MM.1S (cell line): ENCODE data around the gene OR2A1.
"Not testable (repeated sequence)": the region's sequence is repeated elsewhere in the genome, so short reads cannot be mapped to it uniquely, and the experiment has no call there.

Source experiments
- DNase-seq: peaks from one replicate; pipeline ENCODE4 v3.0.0-alpha.2; 2015
- H2AFZ ChIP-seq: fragments of 300-600 bp; sonication (generic); 2 replicates; pipeline ENCODE4 v1.6.0; 2016; ENCODE audit warnings: antibody characterized with exemption, low read length
- H3F3A ChIP-seq: fragments of 300-600 bp; sonication (generic); 2 replicates; pipeline ENCODE4 v1.6.1; 2016; ENCODE audit warnings: mild to moderate bottlenecking, antibody characterized with exemption, low read length, moderate library complexity, mixed read lengths; ENCODE audit not compliant: insufficient read depth
- H3K27ac ChIP-seq: fragments of 300-600 bp; sonication (generic); 2 replicates; pipeline ENCODE4 v1.5.1; 2016; ENCODE audit warnings: mild to moderate bottlenecking, low read length
- H3K27me3 ChIP-seq: fragments of 300-600 bp; sonication (generic); replicated peaks from 2 replicates; pipeline ENCODE4 v1.6.0; 2016; ENCODE audit warnings: low read length; ENCODE audit not compliant: insufficient read depth
- H3K36me3 ChIP-seq: fragments of 300-600 bp; sonication (generic); replicated peaks from 2 replicates; pipeline ENCODE4 v1.6.1; 2016; ENCODE audit warnings: mild to moderate bottlenecking, low read length, mixed read lengths; ENCODE audit not compliant: insufficient read depth
- H3K4me1 ChIP-seq: fragments of 300-600 bp; sonication (generic); 2 replicates; pipeline ENCODE4 v1.6.1; 2016; ENCODE audit warnings: low read length, mixed read lengths
- H3K4me2 ChIP-seq: fragments of 300-600 bp; sonication (generic); 2 replicates; pipeline ENCODE4 v1.6.0; 2016; ENCODE audit warnings: low read depth, low read length
- H3K4me3 ChIP-seq: fragments of 300-600 bp; sonication (generic); 2 replicates; pipeline ENCODE4 v1.5.1; 2016; ENCODE audit warnings: low read length, mixed read lengths
- H3K79me2 ChIP-seq: fragments of 300-600 bp; sonication (generic); 2 replicates; pipeline ENCODE4 v1.6.1; 2016; ENCODE audit warnings: mixed run types, low read length, mixed read lengths
- H3K9ac ChIP-seq: fragments of 300-600 bp; sonication (generic); 2 replicates; pipeline ENCODE4 v1.6.1; 2016; ENCODE audit warnings: low read length, mixed read lengths
- H3K9me2 ChIP-seq: fragments of 300-600 bp; sonication (generic); replicated peaks from 2 replicates; pipeline ENCODE4 v1.6.1; 2016; ENCODE audit warnings: mild to moderate bottlenecking, low read length, mixed read lengths; ENCODE audit not compliant: insufficient read depth
- H3K9me3 ChIP-seq: fragments of 300-600 bp; sonication (generic); replicated peaks from 2 replicates; pipeline ENCODE4 v1.6.1; 2016; ENCODE audit warnings: mild to moderate bottlenecking, low read length, mixed read lengths; ENCODE audit not compliant: insufficient read depth
- H4K20me1 ChIP-seq: fragments of 300-600 bp; sonication (generic); 2 replicates; pipeline ENCODE4 v1.6.1; 2016; ENCODE audit warnings: mild to moderate bottlenecking, low read length, moderate library complexity, mixed read lengths; ENCODE audit not compliant: insufficient read depth

Gene OR2A1

DNA sequence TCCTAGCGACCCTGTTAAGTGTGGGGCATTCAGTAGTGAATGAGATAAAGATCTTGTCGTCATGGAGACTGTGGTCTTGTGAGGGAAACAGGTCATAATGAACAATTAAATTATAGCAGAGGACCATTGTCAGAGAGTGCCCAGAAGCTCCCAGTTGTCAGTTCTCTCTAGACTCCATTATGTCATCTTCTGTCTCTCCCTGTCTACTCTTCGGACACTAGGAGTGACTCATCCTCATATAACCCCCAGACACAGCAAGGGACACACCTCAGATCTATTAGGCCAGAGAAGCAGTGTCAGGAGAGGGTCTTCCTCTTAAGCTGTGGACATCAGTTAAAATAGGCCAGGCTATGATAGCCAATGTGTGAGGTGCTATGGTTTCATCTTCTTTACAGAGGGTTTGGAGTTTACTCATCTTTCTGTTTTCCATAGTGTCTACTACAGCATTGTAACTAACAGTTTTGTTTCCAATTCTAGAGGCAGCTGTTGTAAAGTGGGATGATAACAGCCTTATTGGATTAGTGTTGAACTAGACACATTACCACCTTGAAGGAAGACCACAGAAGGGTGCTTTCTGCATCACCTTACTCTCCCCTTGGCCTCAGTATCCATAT lies 24.9 kb upstream of the OR2A1 start:
- H3K27ac ChIP-seq, H3F3A ChIP-seq, DNase-seq, H3K4me3 ChIP-seq, H3K4me2 ChIP-seq, H3K27me3 ChIP-seq, H3K36me3 ChIP-seq, H3K79me2 ChIP-seq, H3K4me1 ChIP-seq, H3K9me3 ChIP-seq, H3K9ac ChIP-seq, H2AFZ ChIP-seq, H3K9me2 ChIP-seq, H4K20me1 ChIP-seq: not testable (repeated sequence)

DNA sequence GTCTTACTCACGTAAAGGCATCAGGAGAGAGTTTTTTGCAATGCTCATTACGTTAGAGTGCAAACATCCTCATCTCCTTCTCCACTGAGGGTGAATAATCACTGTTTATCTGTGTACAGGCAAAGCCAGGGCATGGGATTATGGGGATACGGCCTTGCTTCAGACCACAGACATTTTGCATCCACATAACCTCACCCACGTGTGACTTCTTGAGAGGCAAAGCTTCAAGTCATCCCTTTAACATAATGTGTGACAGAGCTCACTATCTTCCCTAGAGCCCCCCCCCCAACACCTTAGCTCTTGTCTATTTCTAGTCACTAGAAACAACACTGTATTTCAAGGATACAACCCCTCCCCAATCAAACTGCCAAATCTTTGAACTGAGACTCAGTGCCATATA lies 20.6 kb upstream of the OR2A1 start:
- H3K4me2 ChIP-seq, H3K4me3 ChIP-seq: not testable (repeated sequence)

DNA sequence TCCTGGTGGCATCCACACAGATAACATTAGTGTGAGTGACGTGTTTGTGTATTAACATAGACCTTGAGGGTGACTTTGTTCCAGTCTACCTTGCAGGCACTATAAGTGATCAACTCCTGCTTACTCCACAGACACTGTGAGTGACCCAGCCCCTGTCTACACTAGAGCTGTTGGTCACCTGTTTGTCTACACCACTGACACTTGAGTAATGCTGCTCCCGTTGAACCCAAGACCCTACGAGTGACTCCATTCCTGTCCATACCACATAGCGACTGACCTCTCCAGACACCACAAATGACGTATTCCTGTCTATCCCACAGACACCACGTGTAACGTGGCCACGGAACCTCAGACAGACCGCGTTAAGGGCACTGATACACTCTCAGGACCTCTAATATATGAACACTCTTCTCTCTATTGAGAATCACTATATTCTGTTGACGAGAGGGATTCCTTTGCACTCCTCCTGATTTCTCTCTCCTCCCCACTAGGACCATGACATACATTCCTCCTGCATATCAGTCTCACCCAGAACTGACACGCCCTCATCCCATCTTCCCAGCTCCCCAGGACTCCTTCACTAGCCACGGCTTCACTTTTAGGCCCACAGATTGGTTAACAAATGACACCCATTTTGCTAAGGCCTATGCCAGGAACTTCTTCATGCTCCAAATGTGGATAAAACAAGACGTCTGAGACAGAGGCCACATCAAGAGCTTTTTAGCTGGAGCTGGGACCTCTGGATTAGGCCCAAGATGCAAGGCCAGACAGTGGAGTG lies 19.6 kb upstream of the OR2A1 start:
- H3K9ac ChIP-seq, H3K36me3 ChIP-seq, H3K4me1 ChIP-seq, H3K4me2 ChIP-seq, DNase-seq, H3K79me2 ChIP-seq, H3K27me3 ChIP-seq, H2AFZ ChIP-seq, H4K20me1 ChIP-seq, H3K9me3 ChIP-seq, H3F3A ChIP-seq, H3K27ac ChIP-seq, H3K4me3 ChIP-seq, H3K9me2 ChIP-seq: not testable (repeated sequence)

More for the DNA sequence above, 20.6 kb upstream of the OR2A1 start:
- H3K9ac ChIP-seq, H3K27me3 ChIP-seq, H3F3A ChIP-seq, H2AFZ ChIP-seq, H3K27ac ChIP-seq, H3K9me3 ChIP-seq, H3K79me2 ChIP-seq, H3K36me3 ChIP-seq, H3K4me1 ChIP-seq, DNase-seq, H4K20me1 ChIP-seq, H3K9me2 ChIP-seq: not testable (repeated sequence)

DNA sequence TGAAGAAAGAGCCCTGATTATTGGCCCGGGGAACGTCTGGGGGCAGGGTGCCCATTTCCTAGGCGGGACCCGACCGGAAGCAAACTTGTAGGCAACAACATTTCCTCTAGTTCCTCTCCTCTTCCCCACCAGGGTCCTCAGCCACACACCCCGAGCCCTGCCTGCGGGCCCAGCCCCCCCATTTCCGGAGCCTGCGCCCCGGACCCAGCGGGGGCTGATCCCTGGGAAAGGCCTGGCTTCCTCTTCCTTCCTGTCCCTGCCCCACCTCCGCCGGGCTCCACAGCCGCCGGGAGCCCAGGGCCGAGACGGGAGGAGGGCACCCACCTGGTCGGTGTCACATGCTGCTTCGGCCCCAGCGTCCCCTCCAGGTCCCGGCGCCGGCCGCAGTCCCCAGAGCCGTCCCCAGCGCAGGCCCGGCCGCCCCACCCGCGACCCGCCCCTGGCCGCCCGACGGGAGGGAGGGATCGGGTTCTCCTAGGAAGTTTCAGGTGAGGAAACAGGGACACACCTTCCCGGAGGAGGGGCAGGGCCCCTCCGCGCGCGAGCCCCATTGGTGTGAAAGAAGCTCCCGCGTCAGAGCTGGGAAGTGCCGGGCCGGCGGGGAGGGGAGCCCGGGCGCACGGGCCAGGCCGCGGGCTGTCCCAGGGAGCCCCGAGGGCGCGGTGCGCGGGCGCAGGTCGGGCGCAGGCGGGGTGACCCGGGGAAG lies 18.3 kb upstream of the OR2A1 start:
- not testable (repeated sequence) for H3K4me3 ChIP-seq, H3K27me3 ChIP-seq, H3K9me2 ChIP-seq, H3F3A ChIP-seq, H2AFZ ChIP-seq, H3K9me3 ChIP-seq, H3K4me2 ChIP-seq, H3K36me3 ChIP-seq, H4K20me1 ChIP-seq, DNase-seq, H3K27ac ChIP-seq, H3K9ac ChIP-seq, H3K4me1 ChIP-seq, H3K79me2 ChIP-seq

DNA sequence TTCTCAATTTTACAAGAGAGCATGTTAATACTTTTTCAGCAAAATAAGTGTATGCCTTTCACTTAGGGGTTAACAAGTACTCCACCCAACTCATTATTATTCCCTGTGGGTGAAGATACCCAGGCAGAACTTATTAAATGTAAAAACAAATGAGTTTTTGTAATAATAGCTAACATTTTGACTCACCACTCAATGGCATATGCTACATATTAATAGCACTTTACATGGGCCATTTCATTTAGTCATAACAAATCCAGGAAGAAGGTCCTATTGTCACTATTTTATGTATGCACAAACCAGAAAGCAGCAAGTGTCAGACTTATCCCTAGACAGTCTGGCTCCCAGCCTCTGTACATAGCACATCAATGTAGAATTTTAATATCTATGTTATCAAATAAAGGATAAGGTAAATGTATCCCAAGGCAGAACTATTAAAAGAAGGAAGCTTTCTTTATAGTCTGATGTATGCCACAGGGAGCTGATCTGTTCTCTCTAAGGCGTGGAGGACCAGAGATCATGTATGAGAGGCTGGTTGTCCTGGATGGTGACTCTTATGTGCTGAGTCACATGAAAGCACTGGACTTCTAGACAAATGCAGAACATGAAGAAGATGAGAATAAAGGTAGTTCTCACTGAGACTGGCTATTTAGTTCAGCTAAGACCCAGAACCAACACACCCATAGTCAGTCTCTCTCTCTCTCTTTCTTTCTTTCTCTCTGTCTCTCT lies 9.5 kb upstream of the OR2A1 start:
- not testable (repeated sequence) for H3K27ac ChIP-seq, H3K36me3 ChIP-seq, H3K4me1 ChIP-seq, H3K9me3 ChIP-seq, H3K27me3 ChIP-seq, H3K4me2 ChIP-seq, H3K9me2 ChIP-seq, H2AFZ ChIP-seq, H3K79me2 ChIP-seq, DNase-seq, H3K4me3 ChIP-seq, H3K9ac ChIP-seq, H3F3A ChIP-seq, H4K20me1 ChIP-seq

DNA sequence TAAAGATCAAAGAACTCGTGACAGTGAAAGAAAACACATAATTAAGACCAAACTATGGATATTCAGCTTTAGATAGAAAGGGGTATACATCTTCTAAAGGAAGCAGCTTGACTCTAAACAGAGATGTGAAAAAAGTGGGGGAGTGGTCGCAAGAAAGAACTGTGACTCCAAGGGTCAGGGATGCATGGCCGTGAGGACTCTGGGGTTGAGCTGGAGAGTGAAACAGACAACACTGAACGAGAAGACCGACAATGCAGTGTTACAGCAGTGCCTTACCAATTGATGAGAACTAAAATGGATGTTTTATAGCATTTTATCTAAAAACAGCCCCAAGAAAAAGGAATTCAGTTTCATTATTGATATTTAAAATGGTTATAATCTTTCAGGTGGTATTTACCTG lies 8.6 kb upstream of the OR2A1 start:
- H3K4me1 ChIP-seq, DNase-seq, H3K79me2 ChIP-seq, H3K27ac ChIP-seq, H3K27me3 ChIP-seq, H3K9me2 ChIP-seq, H4K20me1 ChIP-seq, H3K9me3 ChIP-seq, H3F3A ChIP-seq, H3K9ac ChIP-seq, H2AFZ ChIP-seq, H3K36me3 ChIP-seq, H3K4me2 ChIP-seq, H3K4me3 ChIP-seq: not testable (repeated sequence)

DNA sequence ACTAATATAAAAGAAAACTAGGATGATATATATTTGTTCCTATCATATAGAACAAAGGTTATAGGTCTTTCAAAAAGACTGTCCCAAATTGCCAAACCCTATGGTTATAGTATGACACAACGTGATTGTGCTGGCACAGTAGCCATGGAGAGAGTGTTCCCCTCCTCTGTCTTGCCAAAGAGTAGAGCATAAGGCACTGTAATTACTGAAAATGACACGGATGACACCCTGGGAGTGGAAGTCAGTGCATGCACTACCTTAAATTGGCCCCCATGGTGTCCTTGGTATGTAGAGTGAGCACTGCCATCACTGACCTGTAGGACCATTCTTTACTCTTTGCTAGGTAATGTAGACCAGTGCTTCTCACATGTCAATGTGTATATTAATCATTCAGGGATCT lies 7.1 kb upstream of the OR2A1 start:
- H3F3A ChIP-seq, H3K36me3 ChIP-seq, H3K9me3 ChIP-seq, H2AFZ ChIP-seq, H3K27me3 ChIP-seq, H3K4me2 ChIP-seq, DNase-seq, H3K9me2 ChIP-seq, H3K27ac ChIP-seq, H4K20me1 ChIP-seq, H3K4me1 ChIP-seq, H3K79me2 ChIP-seq, H3K4me3 ChIP-seq, H3K9ac ChIP-seq: not testable (repeated sequence)
